ENCODE measurements around the gene RASGRP3.

The RASGRP3 gene

DNA sequence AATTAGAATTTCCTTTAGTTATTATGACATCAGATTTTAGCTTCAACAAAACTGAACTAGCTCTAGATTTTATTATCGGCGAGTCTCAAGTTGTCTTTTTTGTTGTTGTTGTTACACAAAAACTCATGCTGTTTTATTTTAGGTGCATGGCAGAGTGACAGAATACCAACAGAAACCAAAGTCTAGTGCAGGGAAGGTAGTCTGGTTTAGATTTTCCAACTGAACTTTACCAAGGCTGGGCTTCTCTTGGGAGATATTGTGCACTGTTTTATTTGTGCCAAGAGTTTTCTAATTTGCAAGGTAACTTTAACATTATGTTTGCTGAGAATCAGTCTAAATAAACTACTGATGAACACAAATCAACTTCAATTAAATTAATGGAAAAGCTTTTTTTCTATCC, 43.6 kb upstream of the RASGRP3 start:
- no peaks in the 10 kb centered on the region for H3K36me3 ChIP-seq (ENCODE audit: control insufficient read depth in 1 of 2, insufficient read depth in 2 of 2, low read depth in 1 of 2, low read length in 2 of 2)
- H4K8ac ChIP-seq (ENCODE audit: low read length): no peak overlapping the region
- H3K27me3 ChIP-seq (ENCODE audit: control insufficient read depth in 1 of 2, insufficient read depth in 1 of 2, low read length in 2 of 2): no peaks in the 10 kb centered on the region
- H3K4me3 ChIP-seq (ENCODE audit: insufficient read depth in 1 of 2, low read depth in 1 of 2, low read length in 2 of 2): no peak overlapping the region
- H3K18ac ChIP-seq (ENCODE audit: low read depth in 1 of 2, low read length in 2 of 2): no peak overlapping the region
- H2BK120ac ChIP-seq (ENCODE audit: low read depth, low read length): no peak overlapping the region
- H3K14ac ChIP-seq (ENCODE audit: low read length in 2 of 2): no peak overlapping the region
- no peak overlapping the region for H2AK5ac ChIP-seq (ENCODE audit: low read length, severe bottlenecking)
- H2BK12ac ChIP-seq (ENCODE audit: low read length in 2 of 2): no peak overlapping the region
- H4K91ac ChIP-seq (ENCODE audit: low read length): no peak overlapping the region
- no peaks in the 10 kb centered on the region for H3K79me1 ChIP-seq (replicated peaks; ENCODE audit: low read length, poor library complexity, severe bottlenecking)
- H3K9ac ChIP-seq (ENCODE audit: low read length): no peak overlapping the region
- H3K4ac ChIP-seq (ENCODE audit: low read depth in 1 of 2, low read length in 2 of 2): no peak overlapping the region
- H2BK5ac ChIP-seq (ENCODE audit: low read depth, low read length, poor library complexity, severe bottlenecking): no peak overlapping the region
- no peaks in the 10 kb centered on the region for H3K4me1 ChIP-seq (ENCODE audit: control insufficient read depth, insufficient read depth, low read depth, low read length)
- H3K23ac ChIP-seq (ENCODE audit: low read length in 2 of 2): no peak overlapping the region
- no peak overlapping the region for H3K27ac ChIP-seq (ENCODE audit: low read length, poor library complexity, severe bottlenecking)
- 100% methylated on average over 2 of the region's 2 CpGs for WGBS
- no peak overlapping the region for H3K4me2 ChIP-seq (ENCODE audit: low read length, poor library complexity, severe bottlenecking)
- no peak overlapping the region for H2BK15ac ChIP-seq (ENCODE audit: low read depth, poor library complexity, severe bottlenecking)
- DNase-seq: no peak
- H3K9me3 ChIP-seq (ENCODE audit: control insufficient read depth, low read length): no peaks in the 10 kb centered on the region
- H2AFZ ChIP-seq (ENCODE audit: low read depth, low read length): no peak overlapping the region

DNA sequence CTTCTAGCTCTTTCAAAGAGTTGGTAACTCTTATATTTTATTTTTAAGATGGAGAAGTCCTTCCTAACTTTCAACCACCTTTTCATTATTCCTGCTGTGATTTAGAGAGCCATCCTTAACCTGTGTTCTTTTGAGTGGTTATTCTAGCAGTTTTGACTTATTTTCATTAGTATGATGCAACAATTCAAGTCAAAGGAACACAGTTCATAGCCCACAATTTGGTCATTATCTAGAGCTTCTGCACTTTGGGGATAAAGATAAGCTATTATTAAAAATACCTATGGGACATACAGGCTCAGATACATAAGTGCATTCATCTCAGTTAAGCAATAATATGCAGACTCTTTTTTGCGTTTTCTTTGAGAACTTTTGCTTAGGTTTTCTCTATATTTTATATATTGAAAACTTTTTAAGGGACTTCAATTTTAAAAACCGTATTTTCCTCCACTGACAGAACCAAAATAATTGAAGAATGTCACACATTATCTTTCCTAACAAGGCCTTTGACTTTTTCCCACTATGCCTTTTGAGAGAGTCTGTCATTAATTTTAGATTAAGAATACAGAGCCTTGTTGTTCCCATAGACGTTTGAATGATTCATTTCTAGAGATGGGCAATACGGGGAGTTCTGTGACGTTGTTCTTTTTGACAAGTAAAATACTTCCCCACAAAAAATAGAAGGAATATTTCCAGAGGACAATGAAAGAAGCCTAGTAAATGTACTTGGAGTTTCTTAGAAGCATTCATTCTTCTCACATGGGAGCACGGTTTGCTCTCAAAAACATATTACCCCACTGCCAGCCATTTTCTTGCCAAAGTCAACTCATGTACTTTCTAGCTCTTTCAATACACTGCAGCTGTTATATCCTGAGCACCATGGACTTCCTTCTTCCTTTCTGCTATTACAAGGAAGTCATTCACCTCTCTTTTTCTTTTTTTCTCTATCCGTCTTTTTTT, 42.9 kb upstream of the RASGRP3 start:
- Histone ChIP-seq H2BK5ac (ENCODE audit: low read depth, low read length, poor library complexity, severe bottlenecking) (no peak overlapping the region), H2BK12ac (ENCODE audit: low read length in 2 of 2) (no peak overlapping the region), H3K36me3 (ENCODE audit: control insufficient read depth in 1 of 2, insufficient read depth in 2 of 2, low read depth in 1 of 2, low read length in 2 of 2) (no peaks in the 10 kb centered on the region), H2AFZ (ENCODE audit: low read depth, low read length) (no peak overlapping the region), H3K9ac (ENCODE audit: low read length) (no peak overlapping the region), H3K27ac (ENCODE audit: low read length, poor library complexity, severe bottlenecking) (no peak overlapping the region), H3K18ac (ENCODE audit: low read depth in 1 of 2, low read length in 2 of 2) (peak overlapping the region in 1 of 2 experiments; percentile 43), H3K9me3 (ENCODE audit: control insufficient read depth, low read length) (no peaks in the 10 kb centered on the region), H4K91ac (ENCODE audit: low read length) (no peak overlapping the region), H3K4ac (ENCODE audit: low read depth in 1 of 2, low read length in 2 of 2) (no peak overlapping the region), H3K27me3 (ENCODE audit: control insufficient read depth in 1 of 2, insufficient read depth in 1 of 2, low read length in 2 of 2) (no peaks in the 10 kb centered on the region), H3K4me1 (ENCODE audit: control insufficient read depth, insufficient read depth, low read depth, low read length) (no peaks in the 10 kb centered on the region), H3K4me2 (ENCODE audit: low read length, poor library complexity, severe bottlenecking) (no peak overlapping the region), H3K14ac (ENCODE audit: low read length in 2 of 2) (no peak overlapping the region), H4K8ac (ENCODE audit: low read length) (no peak overlapping the region), H2AK5ac (ENCODE audit: low read length, severe bottlenecking) (no peak overlapping the region), H3K23ac (ENCODE audit: low read length in 2 of 2) (no peak overlapping the region), H3K79me1 (replicated peaks; ENCODE audit: low read length, poor library complexity, severe bottlenecking) (no peaks in the 10 kb centered on the region), H2BK120ac (ENCODE audit: low read depth, low read length) (no peak overlapping the region), H3K4me3 (ENCODE audit: insufficient read depth in 1 of 2, low read depth in 1 of 2, low read length in 2 of 2) (no peak overlapping the region), H2BK15ac (ENCODE audit: low read depth, poor library complexity, severe bottlenecking) (no peak overlapping the region)
- WGBS: 95% methylated on average over 3 of the region's 7 CpGs
- DNase-seq: no peak

DNA sequence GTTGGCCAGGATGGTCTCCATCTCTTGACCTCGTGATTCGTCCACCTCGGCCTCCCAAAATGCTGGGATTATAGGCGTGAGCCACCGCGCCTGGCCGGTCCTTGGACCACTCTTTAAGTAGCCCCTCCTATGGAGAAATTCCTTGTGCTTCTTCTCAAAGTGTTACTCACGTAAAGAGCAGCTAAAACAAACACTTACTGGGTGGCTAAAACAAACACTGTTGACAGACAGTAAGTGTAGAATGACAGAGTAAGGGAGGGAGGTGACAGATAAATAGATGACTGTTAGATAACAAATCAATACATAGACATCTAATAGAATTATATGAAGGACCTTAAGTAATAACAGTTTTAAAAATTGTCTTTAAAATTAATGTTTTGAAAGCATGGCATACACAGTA, 40.9 kb upstream of the RASGRP3 start:
- Histone ChIP-seq H2BK12ac (ENCODE audit: low read length in 2 of 2) (peak overlapping the region in 1 of 2 experiments; percentile 93), H3K9me3 (ENCODE audit: control insufficient read depth, low read length) (no peaks in the 10 kb centered on the region), H3K4me2 (ENCODE audit: low read length, poor library complexity, severe bottlenecking) (no peak overlapping the region), H3K23ac (ENCODE audit: low read length in 2 of 2) (no peak overlapping the region), H2BK120ac (ENCODE audit: low read depth, low read length) (peak overlapping the region; percentile 27), H3K4ac (ENCODE audit: low read depth in 1 of 2, low read length in 2 of 2) (peak overlapping the region in 1 of 2 experiments; percentile 32), H2BK5ac (ENCODE audit: low read depth, low read length, poor library complexity, severe bottlenecking) (no peak overlapping the region), H4K8ac (ENCODE audit: low read length) (peak overlapping the region; percentile 54), H3K27ac (ENCODE audit: low read length, poor library complexity, severe bottlenecking) (no peak overlapping the region), H2AK5ac (ENCODE audit: low read length, severe bottlenecking) (no peak overlapping the region), H3K14ac (ENCODE audit: low read length in 2 of 2) (no peak overlapping the region), H3K79me1 (replicated peaks; ENCODE audit: low read length, poor library complexity, severe bottlenecking) (no peaks in the 10 kb centered on the region), H3K4me1 (ENCODE audit: control insufficient read depth, insufficient read depth, low read depth, low read length) (no peaks in the 10 kb centered on the region), H3K36me3 (ENCODE audit: control insufficient read depth in 1 of 2, insufficient read depth in 2 of 2, low read depth in 1 of 2, low read length in 2 of 2) (no peaks in the 10 kb centered on the region), H3K18ac (ENCODE audit: low read depth in 1 of 2, low read length in 2 of 2) (peak overlapping the region in 1 of 2 experiments; percentile 43), H3K4me3 (ENCODE audit: insufficient read depth in 1 of 2, low read depth in 1 of 2, low read length in 2 of 2) (no peak overlapping the region), H2BK15ac (ENCODE audit: low read depth, poor library complexity, severe bottlenecking) (peak overlapping the region; percentile 69), H2AFZ (ENCODE audit: low read depth, low read length) (no peak overlapping the region), H3K9ac (ENCODE audit: low read length) (no peak overlapping the region), H3K27me3 (ENCODE audit: control insufficient read depth in 1 of 2, insufficient read depth in 1 of 2, low read length in 2 of 2) (no peaks in the 10 kb centered on the region), H4K91ac (ENCODE audit: low read length) (no peak overlapping the region)
- 78% methylated on average over 7 of the region's 8 CpGs for WGBS
- DNase-seq: no peak

DNA sequence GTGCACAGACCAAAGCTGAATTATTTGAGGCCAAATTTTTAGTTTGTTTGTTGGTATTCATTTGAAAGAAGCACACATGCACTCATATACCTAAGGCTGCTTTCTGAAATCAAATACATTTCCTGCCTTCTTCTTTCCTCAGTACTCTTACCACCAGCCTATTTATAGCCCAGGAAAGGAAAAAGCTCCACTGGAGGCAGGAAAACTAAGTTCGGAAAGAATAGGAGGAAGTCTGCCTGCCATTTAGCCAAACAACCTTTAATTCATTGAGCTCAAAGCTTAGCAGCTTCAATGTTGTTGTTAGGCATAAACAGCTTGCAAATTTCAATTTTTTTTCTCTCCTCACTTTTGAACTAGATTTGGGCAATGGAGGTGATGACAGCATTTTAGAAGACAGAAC, 40.4 kb upstream of the RASGRP3 start:
- Histone ChIP-seq H3K9me3 (ENCODE audit: control insufficient read depth, low read length) (no peaks in the 10 kb centered on the region), H3K4me1 (ENCODE audit: control insufficient read depth, insufficient read depth, low read depth, low read length) (no peaks in the 10 kb centered on the region), H3K27me3 (ENCODE audit: control insufficient read depth in 1 of 2, insufficient read depth in 1 of 2, low read length in 2 of 2) (no peaks in the 10 kb centered on the region), H3K27ac (ENCODE audit: low read length, poor library complexity, severe bottlenecking) (no peak overlapping the region), H2AFZ (ENCODE audit: low read depth, low read length) (no peak overlapping the region), H3K18ac (ENCODE audit: low read depth in 1 of 2, low read length in 2 of 2) (no peak overlapping the region), H4K8ac (ENCODE audit: low read length) (no peak overlapping the region), H3K79me1 (replicated peaks; ENCODE audit: low read length, poor library complexity, severe bottlenecking) (no peaks in the 10 kb centered on the region), H3K14ac (ENCODE audit: low read length in 2 of 2) (no peak overlapping the region), H2BK15ac (ENCODE audit: low read depth, poor library complexity, severe bottlenecking) (no peak overlapping the region), H2BK120ac (ENCODE audit: low read depth, low read length) (peak overlapping the region; percentile 15), H3K4me3 (ENCODE audit: insufficient read depth in 1 of 2, low read depth in 1 of 2, low read length in 2 of 2) (no peak overlapping the region), H4K91ac (ENCODE audit: low read length) (no peak overlapping the region), H3K4ac (ENCODE audit: low read depth in 1 of 2, low read length in 2 of 2) (peak overlapping the region in 1 of 2 experiments; percentile 61), H3K36me3 (ENCODE audit: control insufficient read depth in 1 of 2, insufficient read depth in 2 of 2, low read depth in 1 of 2, low read length in 2 of 2) (no peaks in the 10 kb centered on the region), H2BK5ac (ENCODE audit: low read depth, low read length, poor library complexity, severe bottlenecking) (no peak overlapping the region), H3K4me2 (ENCODE audit: low read length, poor library complexity, severe bottlenecking) (no peak overlapping the region), H2AK5ac (ENCODE audit: low read length, severe bottlenecking) (no peak overlapping the region), H2BK12ac (ENCODE audit: low read length in 2 of 2) (no peak overlapping the region), H3K9ac (ENCODE audit: low read length) (no peak overlapping the region), H3K23ac (ENCODE audit: low read length in 2 of 2) (no peak overlapping the region)
- 0% methylated on average over 1 of the region's 1 CpG for WGBS
- peak; percentile 56 for DNase-seq
